NB4 (cell line): ENCODE measurements around the gene OIT3.

Source experiments
- MYC ChIP-seq: IDR thresholded peaks from 2 replicates; pipeline ENCODE4 v1.6.1; 2011; ENCODE audit warnings: low read depth, low read length
- POLR2A ChIP-seq: IDR thresholded peaks from 2 replicates; pipeline ENCODE4 v1.6.1; 2011; ENCODE audit warnings: mild to moderate bottlenecking; ENCODE audit not compliant: insufficient read length; ENCODE audit errors: extremely low read depth
- TF ChIP-seq, protein P1 (sequence below): IDR thresholded peaks from one replicate; pipeline ENCODE4 v1.5.1; 2012; ENCODE audit warnings: low read depth, low read length

DNA sequence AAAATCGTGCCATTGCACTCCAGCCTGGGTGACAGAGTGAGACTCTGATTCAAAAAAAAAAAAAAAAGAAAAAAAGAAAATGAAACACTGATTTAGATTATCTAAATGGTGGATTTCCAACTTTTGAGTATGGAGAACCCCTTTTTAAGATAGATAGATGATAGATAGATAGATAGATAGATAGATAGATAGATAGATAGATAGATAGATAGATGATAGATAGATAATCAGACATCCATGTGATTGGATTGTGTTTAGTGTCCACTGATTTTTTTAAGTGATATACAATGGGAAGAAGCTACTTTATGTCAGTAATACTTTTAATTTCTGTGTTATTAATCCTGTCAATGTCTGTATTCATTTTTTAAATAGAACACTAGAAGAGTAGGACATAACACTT, 6.0 kb downstream of the OIT3 start:
- TF ChIP-seq POLR2A, result no peak
- TF ChIP-seq, protein P1, sequence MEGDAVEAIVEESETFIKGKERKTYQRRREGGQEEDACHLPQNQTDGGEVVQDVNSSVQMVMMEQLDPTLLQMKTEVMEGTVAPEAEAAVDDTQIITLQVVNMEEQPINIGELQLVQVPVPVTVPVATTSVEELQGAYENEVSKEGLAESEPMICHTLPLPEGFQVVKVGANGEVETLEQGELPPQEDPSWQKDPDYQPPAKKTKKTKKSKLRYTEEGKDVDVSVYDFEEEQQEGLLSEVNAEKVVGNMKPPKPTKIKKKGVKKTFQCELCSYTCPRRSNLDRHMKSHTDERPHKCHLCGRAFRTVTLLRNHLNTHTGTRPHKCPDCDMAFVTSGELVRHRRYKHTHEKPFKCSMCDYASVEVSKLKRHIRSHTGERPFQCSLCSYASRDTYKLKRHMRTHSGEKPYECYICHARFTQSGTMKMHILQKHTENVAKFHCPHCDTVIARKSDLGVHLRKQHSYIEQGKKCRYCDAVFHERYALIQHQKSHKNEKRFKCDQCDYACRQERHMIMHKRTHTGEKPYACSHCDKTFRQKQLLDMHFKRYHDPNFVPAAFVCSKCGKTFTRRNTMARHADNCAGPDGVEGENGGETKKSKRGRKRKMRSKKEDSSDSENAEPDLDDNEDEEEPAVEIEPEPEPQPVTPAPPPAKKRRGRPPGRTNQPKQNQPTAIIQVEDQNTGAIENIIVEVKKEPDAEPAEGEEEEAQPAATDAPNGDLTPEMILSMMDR, result no peak
- TF ChIP-seq MYC, result no peak
